HL-60 (cell line): ENCODE measurements around the gene WDR31.

Source experiments
- CTCF ChIP-seq: IDR thresholded peaks from one replicate; pipeline ENCODE4 v1.5.1; 2011; ENCODE audit warnings: low read length, control low read depth, inconsistent platforms; ENCODE audit not compliant: insufficient read depth
- REST ChIP-seq: IDR thresholded peaks from 2 replicates; pipeline ENCODE4 v1.6.1; 2012; ENCODE audit warnings: low read depth; ENCODE audit not compliant: insufficient replicate concordance
- SPI1 ChIP-seq: IDR thresholded peaks from 2 replicates; pipeline ENCODE4 v1.6.1; 2012; ENCODE audit warnings: low read depth, mild to moderate bottlenecking, borderline replicate concordance

GRCh38 chr9:113278840-113279239 is 61.2 kb downstream of the WDR31 start:
- TF ChIP-seq CTCF: no peak
- no peak for TF ChIP-seq SPI1
- no peak for TF ChIP-seq REST
